Breast epithelium (tissue), 4 donors: ENCODE measurements around the gene GIGYF2. TPM values are rescaled to one million over a fixed set of nuclear protein-coding genes. Genes with fewer than 3 reads are reported as not detected.
A peak's percentile ranks its signal among the peaks of the same experiment; 100 is the strongest.

Source experiments
- DNase-seq, 2 donors: peaks; one replicate each; pipeline ENCODE4 v3.0.0-alpha.2; 2019; ENCODE audit warnings: low spot score in 2 of 2
- H3K27ac ChIP-seq, 2 donors: fragments of 200-600 bp; sonication (generic) in 1 of 2; one replicate each; pipeline ENCODE4 v1.5.1; 2016 to 2019; ENCODE audit warnings: mild to moderate bottlenecking in 1 of 2
- H3K27me3 ChIP-seq, 2 donors: fragments of 200-600 bp; sonication (generic) in 1 of 2; one replicate each; pipeline versions ENCODE4 v1.5.1 to v1.6.0; 2017 to 2019; ENCODE audit warnings: control low read depth in 1 of 2, mild to moderate bottlenecking in 1 of 2
- H3K36me3 ChIP-seq: fragments of 200-600 bp; one replicate; pipeline ENCODE4 v1.5.1; 2019
- H3K4me1 ChIP-seq, 2 donors: fragments of 200-600 bp; sonication (generic); one replicate each; pipeline ENCODE4 v1.5.1; 2016 to 2019; ENCODE audit warnings: control low read depth in 1 of 2
- H3K4me3 ChIP-seq, 3 donors: fragments of 200-600 bp; sonication (generic); 1 replicate in 2 of 3; 2 replicates in 1 of 3; pipeline ENCODE4 v1.5.1; 2016 to 2019; ENCODE audit warnings: mild to moderate bottlenecking in 3 of 3, moderate library complexity in 2 of 3
- H3K9me3 ChIP-seq, 2 donors: fragments of 200-600 bp; sonication (generic) in 1 of 2; one replicate each; pipeline ENCODE4 v1.5.1; 2016 to 2019; ENCODE audit warnings: control low read depth in 1 of 2
- CTCF ChIP-seq, 3 donors: fragments of 450-650 bp; IDR thresholded peaks; one replicate each; pipeline ENCODE4 v1.5.1; 2016 to 2017; ENCODE audit warnings: antibody characterized with exemption in 3 of 3, mild to moderate bottlenecking in 3 of 3, moderate library complexity in 3 of 3
- POLR2A ChIP-seq: fragments of 450-650 bp; IDR thresholded peaks from one replicate; pipeline ENCODE4 v1.6.1; 2016; ENCODE audit warnings: antibody characterized with exemption, mild to moderate bottlenecking, moderate library complexity
- POLR2AphosphoS5 ChIP-seq, 3 donors: sonication (generic); formaldehyde crosslinking; IDR thresholded peaks; one replicate each; pipeline ENCODE4 v1.6.1; 2017; ENCODE audit warnings: antibody characterized with exemption in 3 of 3
- intact Hi-C: fragments of 100-400 bp; cut with DNase I; formaldehyde crosslinking; loops from one replicate; pipeline ENCODE4 v1.15.1; 2023; ENCODE audit warnings: low total_unique reads
- total RNA-seq, 3 donors: library from RNA; depleted of rRNA; stranded (reverse); fragments of >200 nt; gene quantifications; one replicate each; pipeline ENCODE4 v1.1.0, GENCODE V29; 2016

GIGYF2 gene
- total RNA-seq, 3 donors from 2014 or later = 79.8 to 156 (median 103) TPM

GRCh38 chr2:232748038-232748437 lies 50.9 kb downstream of the GIGYF2 start:
- H3K9me3 ChIP-seq = no peaks in the 10 kb centered on the region
- H3K4me1 ChIP-seq = no peaks in the 10 kb centered on the region
- DNase-seq = no peak
- no peak overlapping the region for H3K4me3 ChIP-seq
- no peak overlapping the region for H3K27ac ChIP-seq
- H3K36me3 ChIP-seq = peaks cover 13% of the 10 kb centered on the region
- H3K27me3 ChIP-seq = no peaks in the 10 kb centered on the region
- intact Hi-C loops = no loop called here
- no peak for TF ChIP-seq POLR2A
- no peak for TF ChIP-seq CTCF (IDR thresholded peaks at IDR 0.05)
- no peak for TF ChIP-seq POLR2AphosphoS5 (IDR thresholded peaks at IDR 0.05)

GRCh38 chr2:232749331-232749730 lies 52.2 kb downstream of the GIGYF2 start:
- Histone ChIP-seq H3K4me3 (no peak overlapping the region), H3K27ac (no peak overlapping the region), H3K27me3 (no peaks in the 10 kb centered on the region), H3K36me3 (peaks cover 13% of the 10 kb centered on the region), H3K4me1 (no peaks in the 10 kb centered on the region), H3K9me3 (no peaks in the 10 kb centered on the region)
- intact Hi-C loops = no loop called here
- TF ChIP-seq POLR2A = no peak
- TF ChIP-seq CTCF (IDR thresholded peaks at IDR 0.05) = no peak
- no peak for TF ChIP-seq POLR2AphosphoS5 (IDR thresholded peaks at IDR 0.05)
- no peak for DNase-seq

GRCh38 chr2:232750135-232750671 lies 53.1 kb downstream of the GIGYF2 start:
- Histone ChIP-seq H3K9me3 (no peaks in the 10 kb centered on the region), H3K27me3 (no peaks in the 10 kb centered on the region), H3K4me3 (no peak overlapping the region), H3K36me3 (peaks cover 13% of the 10 kb centered on the region), H3K4me1 (no peaks in the 10 kb centered on the region), H3K27ac (no peak overlapping the region)
- DNase-seq = no peak
- intact Hi-C loops = no loop called here
- TF ChIP-seq POLR2A (no peak), POLR2AphosphoS5 (IDR thresholded peaks at IDR 0.05) (no peak), CTCF (IDR thresholded peaks at IDR 0.05) (no peak)

- H3K9me3 ChIP-seq = no peaks in the 10 kb centered on the region
- H3K36me3 ChIP-seq = no peaks in the 10 kb centered on the region
- intact Hi-C loops = no loop called here
- no peaks in the 10 kb centered on the region for H3K4me1 ChIP-seq
- TF ChIP-seq POLR2A = no peak
- no peak for TF ChIP-seq CTCF (IDR thresholded peaks at IDR 0.05)
- DNase-seq = no peak
- H3K27me3 ChIP-seq = no peaks in the 10 kb centered on the region
- H3K4me3 ChIP-seq = no peak overlapping the region
- no peak overlapping the region for H3K27ac ChIP-seq
Measured at GRCh38 chr2:232757905-232758304, 60.8 kb downstream of the GIGYF2 start.

- H3K9me3 ChIP-seq = no peaks in the 10 kb centered on the region
- intact Hi-C loops = no loop called here
- no peak overlapping the region for H3K27ac ChIP-seq
- H3K4me3 ChIP-seq = no peak overlapping the region
- no peaks in the 10 kb centered on the region for H3K36me3 ChIP-seq
- TF ChIP-seq CTCF (IDR thresholded peaks at IDR 0.05) (peak in 2 of 3 donors; percentile 38 to 44), POLR2AphosphoS5 (IDR thresholded peaks at IDR 0.05) (no peak), POLR2A (no peak)
- no peaks in the 10 kb centered on the region for H3K27me3 ChIP-seq
- no peak for DNase-seq
- H3K4me1 ChIP-seq = no peaks in the 10 kb centered on the region
Measured at GRCh38 chr2:232761301-232761907, 64.3 kb downstream of the GIGYF2 start.
